Upper lobe of right lung (tissue), 1 donor: ENCODE measurements around the gene FYCO1. TPM values are rescaled to one million over a fixed set of nuclear protein-coding genes. Genes with fewer than 3 reads are reported as not detected.

Experiments used
- ATAC-seq: fragments of 200-7000 bp; cut with Tn5 transposase; one replicate; pipeline ENCODE4 v1.9.1; 2020; ENCODE audit warnings: mild to moderate bottlenecking, moderate library complexity
- DNase-seq: peaks from one replicate; pipeline ENCODE4 v3.0.0-alpha.2; 2020
- H3K27ac ChIP-seq: fragments of 200-600 bp; one replicate; pipeline ENCODE4 v1.8.0; 2022
- H3K27me3 ChIP-seq: fragments of 200-600 bp; one replicate; pipeline ENCODE4 v1.8.0; 2022; ENCODE audit warnings: mild to moderate bottlenecking
- H3K36me3 ChIP-seq: fragments of 200-600 bp; one replicate; pipeline ENCODE4 v1.8.0; 2022
- H3K4me1 ChIP-seq: fragments of 200-600 bp; one replicate; pipeline ENCODE4 v1.8.0; 2022
- H3K4me3 ChIP-seq: fragments of 200-600 bp; one replicate; pipeline ENCODE4 v1.8.0; 2022; ENCODE audit warnings: mild to moderate bottlenecking
- H3K9me3 ChIP-seq: fragments of 200-600 bp; one replicate; pipeline ENCODE4 v1.8.0; 2022
- intact Hi-C: fragments of 100-400 bp; cut with DNase I; formaldehyde crosslinking; loops from one replicate; pipeline ENCODE4 v1.11.0; 2022
- total RNA-seq: library from RNA; stranded (reverse); fragmentation: NEBNext Ultra II Directional; extraction: Animal tissue kit (Norgen Biotek cat#: 25700); gene quantifications from one replicate; pipeline ENCODE4 v1.2.1, GENCODE V29; 2021
- TF ChIP-seq, protein P1 (sequence below): fragments of 200-600 bp; IDR thresholded peaks from one replicate; pipeline ENCODE4 v1.8.0; 2022; ENCODE audit warnings: antibody characterized with exemption
- donor health status: DM: no; HTN: yes; CAD: no; lungs with severe emphysema.

The FYCO1 gene
- total RNA-seq, 1 donor from 2014 or later = 47.3 TPM

DNA sequence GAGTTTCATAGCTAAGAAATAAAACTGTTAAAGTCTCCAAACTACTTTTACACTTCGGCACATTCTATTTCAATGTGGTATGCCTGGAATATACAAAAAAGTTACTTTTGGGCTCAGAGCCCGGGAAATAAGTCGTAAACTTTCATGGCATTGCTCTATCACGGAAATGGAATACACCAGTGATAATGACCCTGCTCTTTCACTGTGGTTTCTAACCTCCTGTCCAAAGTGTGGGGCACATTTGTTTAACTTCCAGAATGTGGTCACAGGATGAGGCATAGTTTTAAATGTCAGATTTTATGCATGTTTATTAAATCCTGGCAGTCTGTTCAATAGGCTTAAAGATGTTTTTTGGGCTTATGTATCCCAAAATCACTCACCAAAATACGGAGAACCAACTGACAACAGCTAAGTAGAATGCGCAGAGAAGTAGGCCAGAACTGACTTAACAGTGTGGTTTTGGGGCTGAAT, 47.3 kb downstream of the FYCO1 start:
- Histone ChIP-seq H3K9me3 (no peaks in the 10 kb centered on the region), H3K36me3 (peaks cover 79% of the 10 kb centered on the region), H3K27me3 (no peaks in the 10 kb centered on the region), H3K4me1 (no peaks in the 10 kb centered on the region), H3K4me3 (no peak overlapping the region), H3K27ac (no peak overlapping the region)
- no peak for DNase-seq
- TF ChIP-seq, protein P1, sequence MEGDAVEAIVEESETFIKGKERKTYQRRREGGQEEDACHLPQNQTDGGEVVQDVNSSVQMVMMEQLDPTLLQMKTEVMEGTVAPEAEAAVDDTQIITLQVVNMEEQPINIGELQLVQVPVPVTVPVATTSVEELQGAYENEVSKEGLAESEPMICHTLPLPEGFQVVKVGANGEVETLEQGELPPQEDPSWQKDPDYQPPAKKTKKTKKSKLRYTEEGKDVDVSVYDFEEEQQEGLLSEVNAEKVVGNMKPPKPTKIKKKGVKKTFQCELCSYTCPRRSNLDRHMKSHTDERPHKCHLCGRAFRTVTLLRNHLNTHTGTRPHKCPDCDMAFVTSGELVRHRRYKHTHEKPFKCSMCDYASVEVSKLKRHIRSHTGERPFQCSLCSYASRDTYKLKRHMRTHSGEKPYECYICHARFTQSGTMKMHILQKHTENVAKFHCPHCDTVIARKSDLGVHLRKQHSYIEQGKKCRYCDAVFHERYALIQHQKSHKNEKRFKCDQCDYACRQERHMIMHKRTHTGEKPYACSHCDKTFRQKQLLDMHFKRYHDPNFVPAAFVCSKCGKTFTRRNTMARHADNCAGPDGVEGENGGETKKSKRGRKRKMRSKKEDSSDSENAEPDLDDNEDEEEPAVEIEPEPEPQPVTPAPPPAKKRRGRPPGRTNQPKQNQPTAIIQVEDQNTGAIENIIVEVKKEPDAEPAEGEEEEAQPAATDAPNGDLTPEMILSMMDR = no peak
- no peak for ATAC-seq
- intact Hi-C loops = no loop called here

- intact Hi-C loops = no loop called here
These were observed 48.3 kb downstream of the FYCO1 start for GRCh38 chr3:45947361-45947760.

GRCh38 chr3:45946875-45947274, 48.7 kb downstream of the FYCO1 start:
- intact Hi-C loops = no loop called here
- TF ChIP-seq, protein P1 = no peak
- no peak for ATAC-seq
- no peaks in the 10 kb centered on the region for H3K9me3 ChIP-seq
- DNase-seq = no peak
- H3K36me3 ChIP-seq = peaks cover 64% of the 10 kb centered on the region
- no peak overlapping the region for H3K4me3 ChIP-seq
- no peaks in the 10 kb centered on the region for H3K27me3 ChIP-seq
- peak overlapping the region; percentile 52 for H3K27ac ChIP-seq
- peaks cover 8% of the 10 kb centered on the region for H3K4me1 ChIP-seq

More at GRCh38 chr3:45947361-45947760, 48.3 kb downstream of the FYCO1 start:
- H3K27ac ChIP-seq = peak overlapping the region; percentile 52
- no peak for ATAC-seq
- peaks cover 69% of the 10 kb centered on the region for H3K36me3 ChIP-seq
- TF ChIP-seq, protein P1 = no peak
- no peak overlapping the region for H3K4me3 ChIP-seq
- DNase-seq = no peak
- no peaks in the 10 kb centered on the region for H3K27me3 ChIP-seq
- H3K9me3 ChIP-seq = no peaks in the 10 kb centered on the region
- peaks cover 6% of the 10 kb centered on the region for H3K4me1 ChIP-seq

- TF ChIP-seq, protein P1 = peak; percentile 5
- H3K4me1 ChIP-seq = peaks cover 10% of the 10 kb centered on the region
- H3K27me3 ChIP-seq = no peaks in the 10 kb centered on the region
- no peak for ATAC-seq
- no peaks in the 10 kb centered on the region for H3K9me3 ChIP-seq
- intact Hi-C loops = no loop called here
- H3K27ac ChIP-seq = peak overlapping the region; percentile 52
- DNase-seq = no peak
- H3K4me3 ChIP-seq = no peak overlapping the region
- peaks cover 59% of the 10 kb centered on the region for H3K36me3 ChIP-seq
These were observed 49.3 kb downstream of the FYCO1 start for GRCh38 chr3:45946307-45946706.

DNA sequence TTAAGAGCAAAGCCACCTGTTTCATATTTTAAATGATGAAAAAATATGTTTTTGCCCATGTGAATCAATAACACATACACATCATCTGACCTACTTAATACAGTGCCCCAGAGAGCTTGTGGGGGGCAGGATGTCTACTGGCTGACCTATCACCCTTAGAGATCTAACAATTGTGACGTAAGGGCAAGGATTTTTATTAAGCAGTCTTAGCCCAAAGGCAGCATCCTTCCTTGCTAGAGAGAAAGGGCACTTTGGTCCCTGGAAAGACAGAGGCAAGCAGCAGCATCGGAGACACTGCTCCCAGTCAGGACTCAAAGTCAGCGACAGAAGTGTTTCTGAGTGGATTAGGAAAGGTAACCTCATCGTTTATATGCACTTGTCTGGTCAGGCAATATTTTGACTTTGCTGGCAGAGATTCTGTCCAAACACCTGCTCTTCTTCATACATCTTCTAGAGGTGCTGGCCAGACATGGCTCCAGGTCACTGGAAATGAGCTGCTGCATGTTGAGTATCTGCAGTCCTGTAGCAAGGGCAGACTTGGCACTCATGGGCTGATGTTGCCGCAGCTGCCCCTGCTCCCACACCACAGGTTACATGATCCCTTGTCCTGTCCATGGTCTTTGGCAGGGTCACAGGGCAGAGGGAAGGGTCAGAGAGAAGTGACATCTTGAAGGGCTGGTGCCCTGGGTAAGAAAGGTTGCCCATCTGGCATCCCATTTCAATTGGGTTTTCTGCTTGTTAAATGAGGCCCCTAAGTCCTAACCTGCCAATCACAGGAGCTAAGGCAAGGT, 50.6 kb downstream of the FYCO1 start:
- Histone ChIP-seq H3K27me3 (no peaks in the 10 kb centered on the region), H3K4me1 (peaks cover 15% of the 10 kb centered on the region), H3K36me3 (peaks cover 46% of the 10 kb centered on the region), H3K4me3 (peak overlapping the region; percentile 17), H3K9me3 (no peaks in the 10 kb centered on the region), H3K27ac (peak overlapping the region; percentile 30)
- TF ChIP-seq, protein P1 = no peak
- no peak for DNase-seq
- ATAC-seq = no peak
- intact Hi-C loops = no loop called here
